ENCODE measurements around the gene SPACA5.
"Not testable (repeated sequence)": the region's sequence is repeated elsewhere in the genome, so short reads cannot be mapped to it uniquely, and the experiment has no call there.

SPACA5 gene

DNA sequence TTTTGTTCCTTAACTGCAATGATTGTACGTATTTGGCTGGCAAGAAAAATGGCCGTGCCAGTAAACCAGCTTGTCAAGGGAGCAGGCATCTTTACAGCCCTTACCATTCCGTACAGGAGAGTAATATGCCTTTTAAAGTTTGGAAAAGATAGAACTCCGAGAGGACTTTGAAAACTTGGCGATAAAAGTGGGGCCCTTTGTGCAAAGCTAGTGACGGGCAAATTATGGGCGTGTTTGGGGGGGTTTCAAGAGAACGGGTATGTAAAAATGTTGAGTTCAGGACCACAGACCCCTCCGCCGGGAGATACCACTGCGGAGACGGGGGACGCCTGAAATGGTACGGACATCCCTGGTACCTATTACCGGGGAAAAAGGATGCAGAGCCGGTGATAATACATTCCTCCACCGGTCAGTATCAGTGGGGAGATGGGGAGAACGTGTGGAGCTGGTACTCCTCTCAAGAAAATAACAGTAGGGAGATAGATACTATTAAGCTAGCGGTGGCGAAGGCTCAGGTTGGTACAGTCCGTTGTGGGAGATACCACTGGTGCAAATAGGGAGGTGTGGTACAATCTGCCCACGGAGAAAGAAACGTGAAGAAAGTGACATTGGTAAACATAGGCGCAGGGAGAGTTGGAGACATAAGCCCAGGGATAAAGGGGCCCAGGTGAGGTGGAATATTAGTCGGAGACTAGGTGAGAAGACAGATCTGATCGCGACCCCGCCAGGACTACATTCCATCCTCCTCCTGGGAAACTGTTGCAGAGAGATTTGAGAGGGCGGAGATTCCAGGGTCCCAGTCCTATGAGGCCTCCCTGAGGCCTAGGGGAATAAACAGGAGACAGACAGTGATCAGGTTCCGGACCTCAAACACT, 14.5 kb downstream of the SPACA5 start:
- peak; percentile 67 to 85 (median 71) for DNase-seq

DNA sequence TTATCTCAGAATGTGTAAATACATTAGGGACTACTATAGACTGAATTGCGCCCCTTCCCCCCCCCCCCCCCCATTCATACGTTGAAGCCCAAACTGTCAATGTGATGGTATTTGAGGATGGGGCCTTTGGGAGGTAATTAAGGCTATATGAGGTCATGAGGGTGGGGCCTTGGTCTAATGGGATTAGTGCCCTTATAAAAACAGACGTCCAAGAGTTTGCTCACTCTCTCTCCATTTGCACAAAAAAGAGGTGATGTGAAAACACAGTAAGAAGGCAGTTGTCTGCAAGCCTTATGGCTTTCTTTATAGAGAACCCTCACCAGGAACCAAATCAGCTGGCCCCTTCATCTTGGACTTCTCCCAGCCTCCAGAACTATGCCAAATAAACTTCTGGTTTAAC, 15.3 kb downstream of the SPACA5 start:
- no peak for DNase-seq

- peak in 1 of 3 donors; percentile 16 for DNase-seq
Measured at GRCh38 chrX:48022738-48023137, 15.9 kb downstream of the SPACA5 start.

- peak; percentile 71 to 83 (median 77) for DNase-seq
Measured at GRCh38 chrX:48025561-48025960, 18.8 kb downstream of the SPACA5 start.

GRCh38 chrX:48027545-48027944, 20.8 kb downstream of the SPACA5 start:
- DNase-seq, result not testable (repeated sequence)

DNA sequence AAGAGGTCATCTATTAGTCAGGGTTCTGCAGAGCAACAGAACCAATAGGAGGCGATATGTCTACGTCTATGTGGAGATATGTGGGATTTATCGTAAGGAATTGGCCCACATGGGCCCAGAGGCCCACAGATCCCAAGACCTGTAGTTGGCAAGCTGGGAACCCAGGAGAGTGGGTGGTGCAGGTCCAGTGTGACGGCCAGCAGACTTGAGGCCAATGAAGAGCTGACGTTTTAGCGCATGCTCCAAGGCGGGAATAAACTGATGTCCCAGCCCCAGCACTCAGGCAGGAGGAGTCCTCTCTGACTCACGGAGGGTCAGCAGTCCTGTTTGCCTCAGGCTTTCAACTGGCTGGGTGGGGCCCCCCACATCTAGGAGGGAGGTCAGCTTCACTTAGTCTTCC, 21.3 kb downstream of the SPACA5 start:
- no peak for DNase-seq

GRCh38 chrX:48030237-48030636, 23.4 kb downstream of the SPACA5 start:
- no peak for DNase-seq

DNA sequence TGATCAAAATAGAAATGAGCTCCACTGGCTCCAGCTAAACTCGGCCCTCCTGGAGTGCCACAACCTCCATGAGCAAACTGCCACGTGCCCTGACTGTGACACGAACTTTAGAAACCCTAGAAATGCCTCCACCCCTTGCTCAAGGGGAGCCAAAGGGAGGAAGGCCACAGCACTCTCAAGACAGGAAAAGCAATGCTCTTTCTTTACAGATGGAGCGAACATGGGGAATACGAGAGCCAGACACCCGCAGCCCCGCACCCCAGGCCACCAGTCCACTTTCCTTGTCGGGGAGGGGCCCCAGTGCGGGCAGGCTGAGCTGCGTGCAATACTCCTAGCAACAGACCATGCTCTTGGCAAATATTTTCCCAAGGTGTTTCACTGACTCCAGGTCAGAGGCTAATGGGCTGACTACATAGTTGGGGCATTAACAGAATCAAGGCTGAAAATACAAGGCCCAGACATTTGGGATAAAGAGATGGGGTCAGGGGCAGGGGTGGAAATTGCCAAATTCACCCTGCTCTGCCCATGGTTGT, 23.9 kb downstream of the SPACA5 start:
- DNase-seq, result not testable (repeated sequence)

GRCh38 chrX:48035891-48036290, 29.1 kb downstream of the SPACA5 start:
- DNase-seq, result no peak

DNA sequence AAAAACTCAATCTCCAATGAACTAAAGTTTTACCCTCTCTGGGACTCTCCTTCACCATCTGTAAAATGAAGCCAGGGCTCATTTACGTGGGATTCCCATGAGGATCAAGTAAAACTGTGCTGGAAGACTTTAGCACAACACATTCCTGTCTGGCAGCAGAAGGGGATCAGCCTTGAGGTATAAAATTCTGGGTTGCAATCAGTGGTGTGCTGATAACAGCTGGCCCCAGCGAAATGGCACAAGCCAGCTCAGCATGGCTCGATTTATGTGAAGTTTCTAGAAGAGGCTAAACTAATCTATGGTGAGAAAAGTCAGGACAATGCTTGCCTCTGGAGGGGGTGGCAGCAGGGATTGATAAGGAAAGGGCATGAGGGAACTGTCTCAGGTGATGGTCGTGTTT, 36.3 kb downstream of the SPACA5 start:
- DNase-seq, result no peak

- DNase-seq, result peak; percentile 10 to 44 (median 37)
Measured at GRCh38 chrX:48045410-48046311, 38.9 kb downstream of the SPACA5 start.

DNA sequence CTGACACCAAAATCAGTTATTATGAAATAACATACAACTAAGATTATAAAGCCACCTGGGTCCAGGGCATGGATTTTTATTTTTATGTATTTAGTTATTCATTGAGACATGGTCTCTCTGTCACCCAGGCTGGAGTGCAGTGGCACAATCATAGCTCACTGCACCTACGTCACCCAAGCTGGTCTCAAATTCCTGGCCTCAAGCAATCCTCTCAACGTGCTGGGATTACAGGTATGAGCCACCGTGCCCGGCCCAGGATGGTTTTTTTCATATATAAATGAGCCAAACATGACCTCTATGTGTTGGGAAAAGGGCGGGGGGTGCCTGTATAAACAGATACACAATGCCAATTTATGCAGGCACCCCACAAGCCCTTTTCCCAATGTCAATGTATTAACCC, 40.1 kb downstream of the SPACA5 start:
- no peak for DNase-seq

DNA sequence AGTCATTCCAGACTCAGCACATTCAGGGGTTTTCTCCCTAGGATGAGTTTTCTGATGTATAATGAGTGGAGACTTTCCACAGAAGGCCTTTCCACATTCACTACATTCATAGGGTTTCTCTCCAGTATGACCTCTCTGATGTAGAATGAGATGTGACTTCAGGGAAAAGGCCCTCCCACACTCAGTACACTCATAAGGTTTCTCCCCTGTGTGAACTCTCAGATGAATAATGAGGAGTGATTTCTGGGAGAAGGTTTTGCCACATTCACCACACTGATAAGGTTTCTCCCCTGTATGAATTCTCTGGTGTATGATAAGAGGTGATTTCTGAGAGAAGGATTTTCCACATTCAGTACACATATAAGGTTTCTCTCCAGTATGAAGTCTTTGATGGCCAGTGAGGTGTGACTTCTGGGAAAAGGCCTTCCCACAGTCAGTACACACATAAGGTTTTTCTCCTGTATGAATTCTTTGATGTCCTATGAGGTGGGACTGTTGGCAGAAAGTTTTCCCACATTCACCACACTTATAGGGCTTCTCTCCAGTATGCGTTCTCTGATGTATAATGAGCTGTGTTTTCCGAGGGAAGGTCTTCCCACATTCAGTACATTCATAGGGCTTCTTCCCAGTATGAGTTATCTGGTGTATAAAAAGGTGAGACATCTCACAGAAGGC, 52.0 kb downstream of the SPACA5 start:
- no peak for DNase-seq

GRCh38 chrX:48059296-48059639, 52.5 kb downstream of the SPACA5 start:
- no peak for DNase-seq
